Activated T-helper 1 cell treated with anti-CD3 and anti-CD28 coated beads, Interleukin-12 subunit alpha, Interleukin-12 subunit beta, Interleukin-2, Interleukin-4 antibody, amounts not matched to agents 30 ng/mL and 10 ng/mL and 1 ng/mL, durations not matched to agents 14 hours and 24 hours and 36 hours (primary cell): ENCODE data around the gene MAP1A. TPM values are rescaled to one million over a fixed set of nuclear protein-coding genes. Genes with fewer than 3 reads are reported as not detected.

Source experiments
- DNase-seq: peaks from one replicate; pipeline ENCODE4 v3.0.0; 2021; ENCODE audit warnings: low spot score
- H3K27ac Mint-ChIP-seq: one replicate; pipeline ENCODE4 v1.8.0; 2021; ENCODE audit warnings: mild to moderate bottlenecking, mixed read lengths
- H3K27me3 Mint-ChIP-seq: one replicate; pipeline ENCODE4 v1.8.0; 2022; ENCODE audit warnings: mild to moderate bottlenecking, moderate library complexity, mixed read lengths; ENCODE audit not compliant: insufficient read depth
- H3K36me3 Mint-ChIP-seq: one replicate; pipeline ENCODE4 v1.8.0; 2021; ENCODE audit warnings: low read depth, mixed read lengths
- H3K4me1 Mint-ChIP-seq: one replicate; pipeline ENCODE4 v1.8.0; 2021; ENCODE audit warnings: low read depth, mixed read lengths
- H3K4me3 Mint-ChIP-seq: one replicate; pipeline ENCODE4 v1.8.0; 2021; ENCODE audit warnings: mild to moderate bottlenecking, moderate library complexity, mixed read lengths
- H3K9me3 Mint-ChIP-seq: one replicate; pipeline ENCODE4 v1.8.0; 2021; ENCODE audit warnings: mixed read lengths
- intact Hi-C: fragments of 100-400 bp; cut with micrococcal nuclease; formaldehyde crosslinking; loops from one replicate; pipeline ENCODE4 v1.15.1; 2024
- total RNA-seq: library from RNA; stranded (reverse); gene quantifications from 2 replicates; pipeline ENCODE4 v1.2.3, GENCODE V29; 2022

MAP1A gene
- total RNA-seq, 1 donor from 2014 or later: 2.2 TPM

- Mint-ChIP-seq H3K4me1 (peaks cover 74% of the 10 kb centered on the region), H3K36me3 (peaks cover 4% of the 10 kb centered on the region), H3K27me3 (peaks cover 10% of the 10 kb centered on the region), H3K27ac (no peak overlapping the region), H3K4me3 (no peak overlapping the region), H3K9me3 (no peaks in the 10 kb centered on the region)
- no peak for DNase-seq
- intact Hi-C loops: loop anchor here (10.0 kb wide), 1 partner anchor 309 kb away; the partner anchor contains the start of genes MFAP1 and WDR76
Observed at GRCh38 chr15:43515741-43516140, 1.7 kb upstream of the MAP1A start.

GRCh38 chr15:43516185-43516584 lies 1.2 kb upstream of the MAP1A start:
- peaks cover 10% of the 10 kb centered on the region for H3K27me3 Mint-ChIP-seq

GRCh38 chr15:43516801-43517353 lies 531 bp upstream of the MAP1A start:
- Mint-ChIP-seq H3K36me3 (peaks cover 8% of the 10 kb centered on the region), H3K4me1 (peaks cover 64% of the 10 kb centered on the region), H3K4me3 (peak overlapping the region; percentile 31), H3K9me3 (no peaks in the 10 kb centered on the region), H3K27ac (peak overlapping the region; percentile 24), H3K27me3 (peaks cover 10% of the 10 kb centered on the region)
- DNase-seq: no peak
- intact Hi-C loops: loop anchor here (10.0 kb wide), 1 partner anchor 308 kb away; the partner anchor contains the start of genes MFAP1 and WDR76

More at GRCh38 chr15:43516185-43516584, 1.2 kb upstream of the MAP1A start:
- Mint-ChIP-seq H3K36me3 (peaks cover 6% of the 10 kb centered on the region), H3K9me3 (no peaks in the 10 kb centered on the region), H3K4me3 (no peak overlapping the region), H3K4me1 (peaks cover 71% of the 10 kb centered on the region), H3K27ac (no peak overlapping the region)
- intact Hi-C loops: loop anchor here (10.0 kb wide), 1 partner anchor 309 kb away; the partner anchor contains the start of genes MFAP1 and WDR76
- DNase-seq: no peak

DNA sequence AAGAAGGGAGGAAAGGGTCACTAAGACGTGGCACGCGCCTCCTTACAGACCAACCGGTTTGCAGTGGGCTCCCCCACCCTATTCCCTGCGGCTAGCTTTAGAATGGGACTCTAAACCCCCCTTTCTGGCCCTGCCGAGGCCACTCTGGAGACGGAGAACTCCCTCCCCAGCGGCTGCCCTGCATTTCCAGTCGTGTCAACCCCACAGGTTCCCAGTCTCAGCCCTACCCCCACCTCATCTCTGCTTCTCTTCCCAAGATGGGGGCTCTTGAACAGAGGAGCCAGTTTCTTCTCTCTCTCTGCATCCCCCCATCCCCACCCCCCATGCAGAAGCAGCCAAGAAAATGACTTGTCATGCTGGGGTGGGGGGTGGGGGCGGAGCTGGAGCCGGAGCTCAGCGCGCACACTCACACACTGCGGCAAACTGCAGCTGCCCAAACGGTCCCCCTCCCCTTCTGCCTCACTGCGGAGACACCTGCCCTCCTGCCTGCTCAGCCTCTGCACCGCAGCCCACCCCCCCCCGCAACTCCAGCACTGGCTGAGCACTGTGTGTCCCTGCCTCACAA lies 871 bp downstream of the MAP1A start:
- intact Hi-C loops: loop anchor here (10.0 kb wide), 1 partner anchor 307 kb away; the partner anchor contains the start of genes MFAP1 and WDR76
- no peak for DNase-seq
- Mint-ChIP-seq H3K36me3 (peaks cover 19% of the 10 kb centered on the region), H3K4me1 (peaks cover 53% of the 10 kb centered on the region), H3K27ac (peak overlapping the region; percentile 27), H3K9me3 (no peaks in the 10 kb centered on the region), H3K4me3 (peak overlapping the region; percentile 62), H3K27me3 (peaks cover 10% of the 10 kb centered on the region)

DNA sequence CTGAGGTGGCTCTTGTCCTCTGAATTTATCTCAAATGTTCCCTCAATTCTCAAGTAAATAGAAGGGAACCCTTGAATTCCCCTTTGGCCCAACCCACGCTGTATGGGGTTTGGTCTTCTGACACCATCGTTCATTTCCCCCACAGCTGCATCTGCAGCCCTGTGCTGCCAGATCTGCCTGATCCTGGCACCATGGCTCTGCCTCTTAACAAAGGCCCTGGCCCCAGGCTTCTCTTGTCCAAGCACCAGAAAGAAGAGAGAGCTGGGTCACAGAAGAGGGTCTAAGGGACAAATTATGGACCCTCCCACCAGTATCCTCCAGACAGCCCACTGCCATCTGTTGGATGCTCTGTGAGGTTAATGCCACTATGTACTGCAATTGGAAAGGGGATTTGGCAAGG lies 1.8 kb downstream of the MAP1A start:
- peaks cover 19% of the 10 kb centered on the region for H3K36me3 Mint-ChIP-seq
- intact Hi-C loops: loop anchor here (10.0 kb wide), 1 partner anchor 306 kb away; the partner anchor contains the start of genes MFAP1 and WDR76
- no peak overlapping the region for H3K27ac Mint-ChIP-seq
- no peaks in the 10 kb centered on the region for H3K9me3 Mint-ChIP-seq
- H3K27me3 Mint-ChIP-seq: peaks cover 10% of the 10 kb centered on the region
- no peak for DNase-seq
- no peak overlapping the region for H3K4me3 Mint-ChIP-seq
- peaks cover 43% of the 10 kb centered on the region for H3K4me1 Mint-ChIP-seq

- H3K27me3 Mint-ChIP-seq: peaks cover 10% of the 10 kb centered on the region
- H3K27ac Mint-ChIP-seq: no peak overlapping the region
Observed at GRCh38 chr15:43520138-43520537, 2.7 kb downstream of the MAP1A start.

DNA sequence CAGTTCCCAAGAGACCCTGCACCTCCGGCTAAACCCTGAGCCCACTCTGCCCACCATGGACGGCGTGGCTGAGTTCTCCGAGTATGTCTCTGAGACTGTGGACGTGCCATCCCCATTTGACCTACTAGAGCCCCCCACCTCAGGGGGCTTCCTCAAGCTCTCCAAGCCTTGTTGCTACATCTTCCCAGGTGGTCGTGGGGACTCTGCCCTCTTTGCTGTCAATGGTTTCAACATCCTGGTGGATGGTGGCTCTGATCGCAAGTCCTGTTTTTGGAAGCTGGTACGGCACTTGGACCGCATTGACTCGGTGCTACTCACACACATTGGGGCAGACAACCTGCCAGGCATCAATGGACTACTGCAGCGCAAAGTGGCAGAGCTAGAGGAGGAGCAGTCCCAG lies 4.0 kb downstream of the MAP1A start:
- no peak overlapping the region for H3K4me3 Mint-ChIP-seq
- H3K27me3 Mint-ChIP-seq: peaks cover 12% of the 10 kb centered on the region
- H3K36me3 Mint-ChIP-seq: peaks cover 19% of the 10 kb centered on the region
- no peak overlapping the region for H3K27ac Mint-ChIP-seq
- DNase-seq: no peak
- H3K9me3 Mint-ChIP-seq: no peaks in the 10 kb centered on the region
- peaks cover 41% of the 10 kb centered on the region for H3K4me1 Mint-ChIP-seq
- intact Hi-C loops: no loop called here

More at GRCh38 chr15:43520138-43520537, 2.7 kb downstream of the MAP1A start:
- Mint-ChIP-seq H3K9me3 (no peaks in the 10 kb centered on the region), H3K36me3 (peaks cover 19% of the 10 kb centered on the region), H3K4me3 (no peak overlapping the region), H3K4me1 (peaks cover 41% of the 10 kb centered on the region)
- DNase-seq: no peak
- intact Hi-C loops: no loop called here

DNA sequence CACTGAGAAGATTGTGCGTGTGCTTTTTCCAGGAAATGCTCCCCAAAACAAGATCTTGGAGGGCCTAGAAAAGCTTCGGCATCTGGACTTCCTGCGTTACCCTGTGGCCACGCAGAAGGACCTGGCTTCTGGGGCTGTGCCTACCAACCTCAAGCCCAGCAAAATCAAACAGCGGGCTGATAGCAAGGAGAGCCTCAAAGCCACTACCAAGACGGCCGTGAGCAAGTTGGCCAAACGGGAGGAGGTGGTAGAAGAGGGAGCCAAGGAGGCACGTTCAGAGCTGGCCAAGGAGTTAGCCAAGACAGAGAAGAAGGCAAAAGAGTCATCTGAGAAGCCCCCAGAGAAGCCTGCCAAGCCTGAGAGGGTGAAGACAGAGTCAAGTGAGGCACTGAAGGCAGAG lies 4.8 kb downstream of the MAP1A start:
- Mint-ChIP-seq H3K4me1 (peaks cover 34% of the 10 kb centered on the region), H3K27ac (no peak overlapping the region), H3K36me3 (peaks cover 19% of the 10 kb centered on the region), H3K27me3 (peaks cover 12% of the 10 kb centered on the region), H3K4me3 (no peak overlapping the region), H3K9me3 (no peaks in the 10 kb centered on the region)
- no peak for DNase-seq
- intact Hi-C loops: no loop called here

DNA sequence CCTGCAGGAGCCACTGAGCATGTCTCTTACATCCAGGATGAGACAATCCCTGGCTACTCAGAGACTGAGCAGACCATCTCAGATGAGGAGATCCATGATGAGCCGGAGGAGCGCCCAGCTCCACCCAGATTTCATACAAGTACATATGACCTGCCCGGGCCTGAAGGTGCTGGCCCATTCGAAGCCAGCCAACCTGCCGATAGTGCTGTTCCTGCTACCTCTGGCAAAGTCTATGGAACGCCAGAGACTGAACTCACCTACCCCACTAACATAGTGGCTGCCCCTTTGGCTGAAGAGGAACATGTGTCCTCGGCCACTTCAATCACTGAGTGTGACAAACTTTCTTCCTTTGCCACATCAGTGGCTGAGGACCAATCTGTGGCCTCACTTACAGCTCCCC lies 6.2 kb downstream of the MAP1A start:
- no peak overlapping the region for H3K27ac Mint-ChIP-seq
- no peaks in the 10 kb centered on the region for H3K9me3 Mint-ChIP-seq
- intact Hi-C loops: no loop called here
- H3K4me1 Mint-ChIP-seq: peaks cover 21% of the 10 kb centered on the region
- no peak overlapping the region for H3K4me3 Mint-ChIP-seq
- H3K27me3 Mint-ChIP-seq: peaks cover 3% of the 10 kb centered on the region
- peaks cover 19% of the 10 kb centered on the region for H3K36me3 Mint-ChIP-seq
- no peak for DNase-seq

- Mint-ChIP-seq H3K4me3 (no peak overlapping the region), H3K4me1 (peaks cover 18% of the 10 kb centered on the region)
- DNase-seq: no peak
Observed at GRCh38 chr15:43524254-43524845, 6.9 kb downstream of the MAP1A start.

DNA sequence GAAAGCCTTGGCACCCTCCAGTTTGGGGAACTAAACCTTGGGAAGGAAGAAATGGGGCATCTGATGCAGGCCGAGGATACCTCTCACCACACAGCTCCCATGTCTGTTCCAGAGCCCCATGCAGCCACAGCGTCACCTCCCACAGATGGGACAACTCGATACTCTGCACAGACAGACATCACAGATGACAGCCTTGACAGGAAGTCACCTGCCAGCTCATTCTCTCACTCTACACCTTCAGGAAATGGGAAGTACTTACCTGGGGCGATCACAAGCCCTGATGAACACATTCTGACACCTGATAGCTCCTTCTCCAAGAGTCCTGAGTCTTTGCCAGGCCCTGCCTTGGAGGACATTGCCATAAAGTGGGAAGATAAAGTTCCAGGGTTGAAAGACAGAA lies 7.7 kb downstream of the MAP1A start:
- H3K27me3 Mint-ChIP-seq: peaks cover 2% of the 10 kb centered on the region
- intact Hi-C loops: no loop called here
- peak overlapping the region; percentile 15 for H3K27ac Mint-ChIP-seq
- no peak overlapping the region for H3K4me3 Mint-ChIP-seq
- H3K4me1 Mint-ChIP-seq: peaks cover 18% of the 10 kb centered on the region
- no peak for DNase-seq
- H3K36me3 Mint-ChIP-seq: peaks cover 23% of the 10 kb centered on the region
- no peaks in the 10 kb centered on the region for H3K9me3 Mint-ChIP-seq

More at GRCh38 chr15:43524254-43524845, 6.9 kb downstream of the MAP1A start:
- Mint-ChIP-seq H3K9me3 (no peaks in the 10 kb centered on the region), H3K27me3 (peaks cover 2% of the 10 kb centered on the region), H3K36me3 (peaks cover 19% of the 10 kb centered on the region), H3K27ac (no peak overlapping the region)
- intact Hi-C loops: no loop called here

GRCh38 chr15:43526261-43526930 lies 9.0 kb downstream of the MAP1A start:
- H3K4me1 Mint-ChIP-seq: peaks cover 18% of the 10 kb centered on the region
- no peak for DNase-seq
- H3K27ac Mint-ChIP-seq: no peak overlapping the region
- H3K27me3 Mint-ChIP-seq: peaks cover 2% of the 10 kb centered on the region
- H3K9me3 Mint-ChIP-seq: no peaks in the 10 kb centered on the region
- H3K4me3 Mint-ChIP-seq: no peak overlapping the region
- H3K36me3 Mint-ChIP-seq: peaks cover 18% of the 10 kb centered on the region
- intact Hi-C loops: no loop called here
